HEK293T (cell line): ENCODE measurements around the gene KCNF1.

Experiments used
- CTCF ChIA-PET: fragments of 350-600 bp; formaldehyde crosslinking; extraction: SDS; loops from one replicate; lab custom pipeline; 2021; ENCODE audit warnings: antibody characterized with exemption, inconsistent platforms; lab: Yijun Ruan, JAX
- POLR2A ChIA-PET: fragments of 350-600 bp; formaldehyde crosslinking; extraction: SDS; loops from one replicate; lab custom pipeline; 2020; ENCODE audit warnings: antibody characterized with exemption, inconsistent platforms; lab: Yijun Ruan, JAX
- DNase-seq: peaks from one replicate; pipeline ENCODE4 v3.0.0; 2012; ENCODE audit warnings: mixed read lengths; ENCODE audit errors: extremely low spot score
- ARNT ChIP-seq: fragments of 450-650 bp; IDR thresholded peaks from 2 replicates; pipeline ENCODE4 v1.6.1; 2017; ENCODE audit warnings: mild to moderate bottlenecking
- BHLHE40 ChIP-seq: fragments of 450-650 bp; IDR thresholded peaks from 2 replicates; pipeline ENCODE4 v1.6.1; 2016; ENCODE audit warnings: mild to moderate bottlenecking, moderate library complexity, borderline replicate concordance
- CTBP1 ChIP-seq: fragments of 450-650 bp; IDR thresholded peaks from 2 replicates; pipeline ENCODE4 v1.6.1; 2016; ENCODE audit warnings: borderline replicate concordance
- ELF4 ChIP-seq: fragments of 450-650 bp; IDR thresholded peaks from 2 replicates; pipeline ENCODE4 v1.6.1; 2017; ENCODE audit warnings: antibody characterized with exemption
- FOXA1 ChIP-seq: fragments of 450-650 bp; IDR thresholded peaks from 2 replicates; pipeline ENCODE4 v1.6.1; 2016; ENCODE audit warnings: mild to moderate bottlenecking
- FOXK2 ChIP-seq: fragments of 450-650 bp; IDR thresholded peaks from 2 replicates; pipeline ENCODE4 v1.6.1; 2016; ENCODE audit warnings: mild to moderate bottlenecking
- FOXM1 ChIP-seq: fragments of 450-650 bp; IDR thresholded peaks from 2 replicates; pipeline ENCODE4 v1.6.1; 2017; ENCODE audit warnings: mild to moderate bottlenecking, borderline replicate concordance
- HDGF ChIP-seq: fragments of 450-650 bp; IDR thresholded peaks from 2 replicates; pipeline ENCODE4 v1.6.1; 2017; ENCODE audit warnings: antibody characterized with exemption, borderline replicate concordance
- L3MBTL2 ChIP-seq: fragments of 450-650 bp; conservative IDR thresholded peaks from 2 replicates; pipeline ENCODE4 v1.6.1; 2016; ENCODE audit warnings: mild to moderate bottlenecking
- LEF1 ChIP-seq: fragments of 450-650 bp; IDR thresholded peaks from 2 replicates; pipeline ENCODE4 v1.6.1; 2017; ENCODE audit warnings: mild to moderate bottlenecking, borderline replicate concordance
- NFRKB ChIP-seq: fragments of 450-650 bp; IDR thresholded peaks from 2 replicates; pipeline ENCODE4 v1.6.1; 2016; ENCODE audit warnings: mild to moderate bottlenecking, moderate library complexity
- PKNOX1 ChIP-seq: fragments of 450-650 bp; IDR thresholded peaks from 2 replicates; pipeline ENCODE4 v1.6.1; 2016
- SP1 ChIP-seq: fragments of 450-650 bp; IDR thresholded peaks from 2 replicates; pipeline ENCODE4 v1.6.1; 2017
- SUZ12 ChIP-seq: fragments of 450-650 bp; IDR thresholded peaks from 2 replicates; pipeline ENCODE4 v1.6.1; 2016; ENCODE audit warnings: mild to moderate bottlenecking
- TARDBP ChIP-seq: fragments of 450-650 bp; IDR thresholded peaks from 2 replicates; pipeline ENCODE4 v1.6.1; 2016
- ZNF384 ChIP-seq: fragments of 450-650 bp; IDR thresholded peaks from 2 replicates; pipeline ENCODE4 v1.6.1; 2016

KCNF1 gene

GRCh38 chr2:10935953-10936942 is 24.5 kb downstream of the KCNF1 start:
- DNase-seq, result peak; percentile 35
- CTCF ChIA-PET, result no interaction called here
- no peak for TF ChIP-seq SP1
- no peak for TF ChIP-seq ARNT
- no peak for TF ChIP-seq LEF1
- no peak for TF ChIP-seq BHLHE40
- no peak for TF ChIP-seq FOXA1
- TF ChIP-seq HDGF, result no peak
- no peak for TF ChIP-seq NFRKB
- no peak for TF ChIP-seq SUZ12
- POLR2A ChIA-PET, result no interaction called here

- ChIA-PET POLR2A (no interaction called here), CTCF (no interaction called here)
- DNase-seq, result no peak
- TF ChIP-seq ZNF384, result no peak
- TF ChIP-seq SP1, result no peak
- TF ChIP-seq NFRKB, result no peak
- no peak for TF ChIP-seq HDGF
- TF ChIP-seq ELF4, result no peak
- TF ChIP-seq LEF1, result no peak
- no peak for TF ChIP-seq CTBP1
- no peak for TF ChIP-seq FOXK2
- TF ChIP-seq SUZ12, result no peak
- TF ChIP-seq L3MBTL2, result no peak
- no peak for TF ChIP-seq FOXM1
- no peak for TF ChIP-seq PKNOX1
- TF ChIP-seq FOXA1, result no peak
- TF ChIP-seq BHLHE40, result no peak
- no peak for TF ChIP-seq ARNT
- no peak for TF ChIP-seq TARDBP
Observed at GRCh38 chr2:10939058-10939457, 27.3 kb downstream of the KCNF1 start.

GRCh38 chr2:10940596-10940995 is 28.9 kb downstream of the KCNF1 start:
- CTCF ChIA-PET, result no interaction called here
- no peak for TF ChIP-seq FOXK2
- no peak for TF ChIP-seq PKNOX1
- no peak for TF ChIP-seq BHLHE40
- no peak for TF ChIP-seq FOXM1
- POLR2A ChIA-PET, result no interaction called here
- no peak for DNase-seq

- TF ChIP-seq SP1, result no peak
- no peak for TF ChIP-seq HDGF
- TF ChIP-seq SUZ12, result no peak
- no peak for TF ChIP-seq ARNT
- no peak for TF ChIP-seq BHLHE40
- no peak for TF ChIP-seq FOXM1
- TF ChIP-seq LEF1, result no peak
- TF ChIP-seq PKNOX1, result no peak
- TF ChIP-seq FOXK2, result no peak
- TF ChIP-seq NFRKB, result no peak
- no peak for TF ChIP-seq TARDBP
- TF ChIP-seq ELF4, result no peak
- no peak for TF ChIP-seq L3MBTL2
- no peak for TF ChIP-seq ZNF384
- TF ChIP-seq FOXA1, result no peak
- no peak for TF ChIP-seq CTBP1
- no peak for DNase-seq
- POLR2A ChIA-PET, result no interaction called here
- CTCF ChIA-PET, result no interaction called here
Observed at GRCh38 chr2:10941383-10941782, 29.6 kb downstream of the KCNF1 start.

- CTCF ChIA-PET, result interaction anchor here (1.0 kb wide), 1 partner anchor 112 kb away, joined by 3 read pairs; no protein-coding TSS in a partner anchor
- POLR2A ChIA-PET, result no interaction called here
- TF ChIP-seq SP1 (no peak), LEF1 (no peak), ELF4 (no peak), ZNF384 (no peak)
- DNase-seq, result no peak
Observed at GRCh38 chr2:10944799-10945198, 33.1 kb downstream of the KCNF1 start.

GRCh38 chr2:10946394-10946793 is 34.7 kb downstream of the KCNF1 start:
- ChIA-PET POLR2A (no interaction called here), CTCF (no interaction called here)
- no peak for DNase-seq
- no peak for TF ChIP-seq FOXA1
- no peak for TF ChIP-seq ARNT
- no peak for TF ChIP-seq L3MBTL2
- TF ChIP-seq HDGF, result no peak
- no peak for TF ChIP-seq ELF4
- no peak for TF ChIP-seq NFRKB
- TF ChIP-seq LEF1, result no peak
- no peak for TF ChIP-seq FOXM1
- no peak for TF ChIP-seq CTBP1
- TF ChIP-seq SP1, result no peak
- TF ChIP-seq PKNOX1, result no peak
- no peak for TF ChIP-seq BHLHE40
- no peak for TF ChIP-seq FOXK2
- no peak for TF ChIP-seq TARDBP
- TF ChIP-seq ZNF384, result no peak
- no peak for TF ChIP-seq SUZ12
